ENCODE results near the gene VWF.

Gene VWF

GRCh38 chr12:6099316-6099715 lies 25.2 kb downstream of the VWF start:
- DNase-seq, result no peak

GRCh38 chr12:6097411-6097810 lies 27.1 kb downstream of the VWF start:
- DNase-seq, result peak; percentile 73

- DNase-seq, result no peak
These were observed 27.9 kb downstream of the VWF start for GRCh38 chr12:6096527-6096926.

- DNase-seq, result no peak
These were observed 29.2 kb downstream of the VWF start for GRCh38 chr12:6095269-6095668.

GRCh38 chr12:6093764-6094163 lies 30.7 kb downstream of the VWF start:
- DNase-seq, result no peak

DNA sequence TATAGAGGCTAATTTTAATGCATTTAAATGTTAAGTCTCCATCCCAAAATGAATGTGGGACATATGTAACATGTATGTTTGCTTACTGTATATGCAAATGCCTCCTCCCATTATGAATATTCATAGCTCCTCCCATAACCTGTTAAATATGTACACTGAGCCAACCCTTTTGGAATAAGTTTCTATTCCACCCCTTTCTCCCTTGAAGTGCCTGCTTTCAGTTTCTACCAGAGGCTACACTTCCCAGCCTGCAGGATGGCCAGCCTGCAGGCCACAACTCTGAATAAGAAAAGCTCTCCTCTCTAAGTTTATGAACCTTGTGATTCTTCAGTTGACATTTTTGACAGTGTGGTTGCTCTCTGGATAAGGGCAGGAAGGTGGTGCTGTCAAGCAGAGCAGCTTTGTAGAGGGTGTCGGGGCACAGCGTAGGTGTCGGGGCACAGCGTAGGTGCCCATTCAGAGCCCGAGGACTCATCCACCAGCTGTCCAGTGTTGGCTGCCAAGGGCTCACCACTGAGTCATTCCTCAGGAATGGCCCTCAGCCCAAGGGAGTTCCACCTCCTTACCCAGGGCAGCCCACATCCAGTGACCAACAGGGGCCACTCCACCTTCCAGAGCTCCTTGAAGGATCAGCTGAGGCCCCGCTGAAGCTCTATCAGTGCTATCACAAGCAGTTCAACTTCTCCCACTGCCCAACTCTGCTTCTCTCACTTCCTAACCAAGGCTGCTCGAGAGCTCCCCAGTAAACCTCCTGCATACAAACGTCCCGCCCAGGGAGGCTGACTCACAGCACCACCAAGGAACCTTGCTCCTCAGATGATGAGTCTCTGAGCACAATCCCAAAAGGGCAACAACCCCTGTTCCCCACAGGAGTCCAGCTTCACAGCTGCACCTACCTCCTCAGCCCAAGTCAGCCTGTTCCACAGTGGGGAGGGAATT lies 31.4 kb downstream of the VWF start:
- DNase-seq, result peak; percentile 90

DNA sequence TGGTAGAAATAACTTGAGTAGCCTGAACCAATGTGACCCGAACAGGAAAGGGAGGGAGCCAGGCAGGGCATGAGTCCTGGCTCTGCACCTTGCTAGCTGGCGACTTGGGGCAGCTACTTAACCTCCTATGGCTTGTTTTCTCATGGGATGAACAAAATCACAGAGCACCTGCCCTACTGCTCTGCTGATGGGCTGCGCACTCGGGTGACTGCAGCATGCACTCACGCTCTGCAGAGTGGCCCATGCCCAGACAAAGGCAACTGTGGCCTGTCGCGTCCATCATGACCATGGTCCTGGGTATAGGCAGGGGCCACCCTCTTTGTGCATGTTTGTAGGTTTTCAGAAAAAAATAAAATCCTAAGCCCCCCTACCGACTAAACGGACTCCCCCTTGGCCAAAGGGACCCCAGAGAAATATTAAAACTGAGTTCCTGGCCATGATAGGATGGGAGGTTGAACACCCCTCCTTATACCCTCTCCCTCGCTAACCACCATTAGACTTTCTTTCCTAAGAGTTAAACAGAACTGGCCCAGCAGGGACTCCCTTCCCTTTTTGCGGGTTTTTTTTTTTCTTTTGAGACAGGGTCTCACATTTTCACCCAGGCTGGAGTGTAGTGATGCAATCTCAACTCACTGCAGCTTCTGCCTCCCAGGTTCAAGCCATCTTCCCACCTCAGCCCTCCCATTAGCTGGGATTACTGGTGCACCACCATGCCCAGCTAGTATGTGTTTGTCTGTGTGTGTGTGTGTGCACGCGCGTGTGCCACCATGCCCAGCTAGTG lies 32.5 kb downstream of the VWF start:
- no peak for DNase-seq

DNA sequence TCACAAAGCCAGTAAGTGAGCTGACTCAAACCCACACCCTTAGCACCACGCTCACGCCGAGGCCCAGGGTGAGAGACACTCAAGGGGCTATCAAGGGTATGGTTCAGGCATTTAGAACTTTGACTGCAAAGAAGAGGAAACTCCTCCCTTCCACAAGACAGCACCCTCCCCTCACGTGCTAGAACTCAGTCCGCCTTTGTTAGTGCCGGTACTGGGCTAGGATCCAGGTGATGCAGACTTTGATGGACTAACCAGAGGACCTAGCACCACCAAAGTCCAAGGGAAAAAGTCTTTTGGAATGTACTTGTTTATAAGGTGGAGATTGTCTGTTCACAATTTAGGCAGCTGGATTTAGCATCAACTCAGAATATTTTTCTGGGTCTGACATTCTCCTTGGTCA lies 33.7 kb downstream of the VWF start:
- DNase-seq, result no peak

- peak; percentile 76 for DNase-seq
These were observed 35.3 kb downstream of the VWF start for GRCh38 chr12:6088921-6089747.

- DNase-seq, result no peak
These were observed 38.2 kb downstream of the VWF start for GRCh38 chr12:6086316-6086715.

DNA sequence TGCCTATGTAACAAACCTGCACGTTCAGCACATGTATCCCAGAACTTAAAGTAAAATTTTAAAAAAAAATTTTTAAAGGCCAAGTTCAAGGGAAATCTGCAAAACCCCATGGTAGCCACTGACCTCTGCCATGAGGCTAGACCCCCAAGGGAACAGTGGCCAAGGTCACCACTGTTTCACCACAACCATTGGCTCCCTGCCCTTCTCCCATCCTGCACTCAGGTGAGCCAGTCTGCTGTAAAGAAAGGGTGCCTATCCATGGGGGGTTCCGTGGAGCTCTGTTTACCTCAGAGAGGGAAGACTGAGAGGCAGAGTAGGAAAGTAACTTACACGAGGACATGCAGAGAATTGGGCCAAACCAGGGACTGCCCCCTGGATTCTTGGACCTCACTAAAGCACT lies 38.6 kb downstream of the VWF start:
- DNase-seq, result no peak

- DNase-seq, result no peak
These were observed 39.5 kb downstream of the VWF start for GRCh38 chr12:6084969-6085450.

DNA sequence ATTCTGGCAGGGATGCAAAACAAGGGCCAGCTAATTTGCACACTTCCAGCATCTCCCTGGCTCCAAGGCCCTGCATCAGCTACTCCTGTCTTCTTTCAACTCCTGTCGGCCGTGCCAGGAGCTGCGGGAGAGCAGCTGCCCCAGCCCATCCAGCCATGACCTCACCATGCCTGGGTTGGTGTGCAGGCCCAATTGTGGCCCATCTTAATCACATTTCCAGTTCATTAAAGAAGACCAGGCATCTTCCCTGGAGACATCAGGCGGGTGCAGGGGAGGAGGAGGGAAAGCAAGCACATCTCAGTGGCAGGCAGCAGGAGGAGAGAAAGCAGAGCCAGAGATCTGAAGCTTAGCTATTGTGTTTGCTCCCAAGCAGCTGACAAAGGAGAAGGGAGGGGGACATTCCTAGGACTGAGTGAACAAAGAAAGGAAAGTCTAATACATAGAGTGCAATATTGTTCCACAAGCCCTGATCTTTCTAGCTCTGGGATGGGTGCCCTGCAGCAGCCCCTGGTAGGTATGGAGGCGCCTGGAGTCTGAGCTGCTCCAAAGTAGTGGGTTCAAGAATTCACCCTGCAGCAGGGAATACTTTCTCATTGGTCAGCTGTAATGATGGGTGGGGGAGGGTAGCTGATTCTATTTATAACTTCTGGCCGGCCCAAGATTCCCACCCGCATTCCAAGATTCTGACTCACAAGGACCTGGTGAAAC lies 40.1 kb downstream of the VWF start:
- peak; percentile 62 for DNase-seq

- no peak for DNase-seq
These were observed 40.9 kb downstream of the VWF start for GRCh38 chr12:6083601-6084000.

- no peak for DNase-seq
These were observed 41.9 kb downstream of the VWF start for GRCh38 chr12:6082613-6083012.

DNA sequence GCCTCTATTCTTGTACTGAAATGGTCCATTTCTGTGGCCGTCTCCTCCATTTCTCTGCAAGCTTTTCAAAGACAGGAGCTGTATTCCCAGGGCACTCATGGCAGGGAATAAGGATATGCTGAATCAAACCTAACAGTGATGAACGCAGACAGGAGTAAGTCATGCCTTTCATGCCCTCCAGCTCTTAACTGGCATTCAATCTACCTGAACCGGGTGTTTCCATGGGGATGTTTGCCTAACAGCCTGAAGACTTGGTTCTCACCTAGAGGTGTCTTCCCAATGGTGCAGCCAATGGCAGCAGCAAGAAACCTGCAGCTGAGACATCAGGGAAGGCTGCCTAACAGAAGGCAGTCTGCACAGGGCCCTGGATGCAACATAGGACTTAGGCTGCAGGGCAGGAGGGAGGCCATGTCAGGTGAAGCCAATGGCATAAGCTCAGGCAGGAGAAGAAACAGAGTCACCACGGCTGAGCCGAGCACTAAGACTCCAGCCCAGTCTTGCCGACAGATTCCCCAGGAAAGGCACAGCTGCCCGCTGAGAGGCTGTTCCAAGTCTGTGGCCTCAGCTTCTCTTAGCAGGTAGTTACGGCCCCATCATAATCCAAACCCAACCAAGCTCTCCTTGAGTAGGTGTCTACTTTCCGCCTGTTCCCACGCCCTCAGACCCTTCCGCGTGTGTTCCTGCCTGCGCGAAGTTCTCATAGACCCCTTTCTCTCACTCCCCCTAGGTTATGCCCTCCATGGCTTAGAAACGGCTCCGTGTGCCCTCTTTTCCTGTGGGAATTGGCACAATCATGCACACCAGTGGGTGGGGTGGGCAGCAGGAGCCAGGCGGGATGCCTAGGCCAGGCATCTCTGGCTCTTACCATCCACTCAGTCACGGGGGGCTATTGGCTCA lies 44.1 kb downstream of the VWF start:
- no peak for DNase-seq

DNA sequence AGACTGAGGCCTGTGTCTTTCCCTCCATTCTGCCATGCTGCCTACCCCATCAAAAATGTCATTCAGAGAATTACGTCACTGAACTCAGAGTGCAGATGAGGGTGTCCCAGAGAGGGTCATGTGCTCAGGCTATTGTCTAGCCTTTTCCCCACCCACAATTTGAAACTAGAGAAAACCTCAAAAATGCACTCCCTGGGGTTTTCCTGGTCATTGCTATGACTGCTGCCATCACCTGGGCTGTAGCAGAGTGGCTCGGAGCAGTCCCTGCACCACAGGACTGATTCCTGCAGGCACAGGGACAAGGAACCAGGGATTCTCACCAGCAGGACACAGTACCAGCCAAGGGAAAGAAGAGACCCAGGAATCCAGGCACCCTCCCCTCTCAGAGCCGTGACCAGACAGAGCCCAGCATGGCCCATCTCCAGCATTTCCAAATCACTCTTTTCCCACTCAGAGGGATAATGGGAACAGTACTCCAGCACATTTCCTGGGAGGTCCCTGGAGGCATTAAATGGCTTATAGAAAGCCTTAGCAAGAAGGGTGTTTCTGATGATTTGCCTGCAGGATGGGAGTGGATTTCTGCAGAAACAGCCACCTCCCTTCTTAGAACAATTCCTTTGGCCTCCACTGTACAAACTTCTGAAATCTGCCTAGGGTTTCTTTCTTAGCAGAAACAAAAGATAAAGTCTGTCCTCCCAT lies 45.9 kb downstream of the VWF start:
- DNase-seq, result no peak

DNA sequence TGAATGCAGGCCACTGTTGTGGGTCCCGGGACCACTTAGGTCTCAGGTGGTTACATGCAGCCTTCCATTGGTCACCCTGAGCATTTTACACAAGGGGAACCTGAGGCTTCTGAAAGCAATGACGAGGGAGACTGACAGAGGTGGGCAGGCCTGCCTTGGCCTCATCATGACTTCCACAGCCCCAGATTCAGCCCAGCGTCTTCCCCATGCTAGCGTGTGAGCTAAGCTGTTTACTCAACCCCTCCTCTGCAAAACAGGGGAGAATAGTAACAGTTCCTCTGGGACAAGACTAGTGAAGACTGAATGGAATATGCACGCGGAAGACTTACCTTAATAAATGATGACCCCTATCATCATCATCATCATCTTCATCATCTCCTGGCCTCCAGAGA lies 46.8 kb downstream of the VWF start:
- no peak for DNase-seq

- no peak for DNase-seq
These were observed 47.4 kb downstream of the VWF start for GRCh38 chr12:6076776-6077691.

DNA sequence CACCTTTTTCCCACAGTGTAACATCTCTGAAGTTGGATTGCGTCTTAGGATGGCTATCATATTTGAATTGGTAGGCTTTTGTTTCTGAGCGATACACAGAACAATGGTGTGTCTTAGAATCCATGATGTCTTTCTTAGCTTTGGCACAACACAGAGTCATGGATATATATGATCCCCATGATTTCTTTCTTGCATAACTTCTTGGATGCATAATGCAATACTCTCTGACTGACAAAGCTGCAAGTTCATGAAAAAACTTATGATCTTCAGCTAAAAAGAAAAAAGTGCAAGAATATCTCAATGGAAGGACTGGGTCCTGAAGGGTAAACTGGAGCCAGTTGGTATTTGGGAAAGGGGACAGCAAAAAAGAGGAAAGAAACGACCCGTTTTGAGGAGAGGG lies 48.1 kb downstream of the VWF start:
- no peak for DNase-seq
